Measurements from ENCODE around the gene STPG2. TPM values are rescaled to one million over a fixed set of nuclear protein-coding genes. Genes with fewer than 3 reads are reported as not detected.
"Not testable (repeated sequence)": the region's sequence is repeated elsewhere in the genome, so short reads cannot be mapped to it uniquely, and the experiment has no call there.

The STPG2 gene
- total and polyA plus RNA-seq, 7 donors = 0.06 to 0.71 (median 0.33) TPM; not detected in 4

DNA sequence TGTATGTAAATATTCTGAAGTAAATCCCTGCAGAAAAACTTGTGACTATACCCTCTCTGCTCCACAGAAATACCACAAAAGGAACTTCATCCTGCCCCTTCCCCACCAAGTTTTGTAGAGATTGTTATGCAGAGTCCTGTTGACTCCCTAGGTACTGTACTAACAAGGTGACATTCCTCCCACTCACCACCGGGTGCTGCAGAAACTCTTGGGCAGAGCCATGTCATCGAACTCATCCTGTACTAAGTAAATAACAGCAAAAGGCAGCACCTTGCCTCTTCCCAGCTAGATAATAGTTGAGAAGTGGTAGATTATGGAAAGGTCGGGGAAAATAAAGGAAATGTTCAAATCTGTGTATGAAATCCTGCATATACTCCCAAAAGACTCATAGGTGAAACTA, 233.3 kb downstream of the STPG2 start:
- H3K4me3 ChIP-seq = no peak overlapping the region
- H3K36me3 ChIP-seq = no peaks in the 10 kb centered on the region
- TF ChIP-seq POLR2AphosphoS5 (IDR thresholded peaks at IDR 0.05) (no peak), EP300 (IDR thresholded peaks at IDR 0.05) (no peak), POLR2A (IDR thresholded peaks at IDR 0.05) (no peak)
- TF ChIP-seq, protein P1, sequence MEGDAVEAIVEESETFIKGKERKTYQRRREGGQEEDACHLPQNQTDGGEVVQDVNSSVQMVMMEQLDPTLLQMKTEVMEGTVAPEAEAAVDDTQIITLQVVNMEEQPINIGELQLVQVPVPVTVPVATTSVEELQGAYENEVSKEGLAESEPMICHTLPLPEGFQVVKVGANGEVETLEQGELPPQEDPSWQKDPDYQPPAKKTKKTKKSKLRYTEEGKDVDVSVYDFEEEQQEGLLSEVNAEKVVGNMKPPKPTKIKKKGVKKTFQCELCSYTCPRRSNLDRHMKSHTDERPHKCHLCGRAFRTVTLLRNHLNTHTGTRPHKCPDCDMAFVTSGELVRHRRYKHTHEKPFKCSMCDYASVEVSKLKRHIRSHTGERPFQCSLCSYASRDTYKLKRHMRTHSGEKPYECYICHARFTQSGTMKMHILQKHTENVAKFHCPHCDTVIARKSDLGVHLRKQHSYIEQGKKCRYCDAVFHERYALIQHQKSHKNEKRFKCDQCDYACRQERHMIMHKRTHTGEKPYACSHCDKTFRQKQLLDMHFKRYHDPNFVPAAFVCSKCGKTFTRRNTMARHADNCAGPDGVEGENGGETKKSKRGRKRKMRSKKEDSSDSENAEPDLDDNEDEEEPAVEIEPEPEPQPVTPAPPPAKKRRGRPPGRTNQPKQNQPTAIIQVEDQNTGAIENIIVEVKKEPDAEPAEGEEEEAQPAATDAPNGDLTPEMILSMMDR (IDR thresholded peaks at IDR 0.05) = no peak
- H3K9me3 ChIP-seq = no peaks in the 10 kb centered on the region
- no peaks in the 10 kb centered on the region for H3K4me1 ChIP-seq
- no peak overlapping the region for H3K27ac ChIP-seq
- DNase-seq = no peak
- 37 to 55% methylated on average over 3 of the region's 3 CpGs for WGBS, 2 donors
- intact Hi-C loops (cut with DNase I) = no loop called here
- no peaks in the 10 kb centered on the region for H3K27me3 ChIP-seq

DNA sequence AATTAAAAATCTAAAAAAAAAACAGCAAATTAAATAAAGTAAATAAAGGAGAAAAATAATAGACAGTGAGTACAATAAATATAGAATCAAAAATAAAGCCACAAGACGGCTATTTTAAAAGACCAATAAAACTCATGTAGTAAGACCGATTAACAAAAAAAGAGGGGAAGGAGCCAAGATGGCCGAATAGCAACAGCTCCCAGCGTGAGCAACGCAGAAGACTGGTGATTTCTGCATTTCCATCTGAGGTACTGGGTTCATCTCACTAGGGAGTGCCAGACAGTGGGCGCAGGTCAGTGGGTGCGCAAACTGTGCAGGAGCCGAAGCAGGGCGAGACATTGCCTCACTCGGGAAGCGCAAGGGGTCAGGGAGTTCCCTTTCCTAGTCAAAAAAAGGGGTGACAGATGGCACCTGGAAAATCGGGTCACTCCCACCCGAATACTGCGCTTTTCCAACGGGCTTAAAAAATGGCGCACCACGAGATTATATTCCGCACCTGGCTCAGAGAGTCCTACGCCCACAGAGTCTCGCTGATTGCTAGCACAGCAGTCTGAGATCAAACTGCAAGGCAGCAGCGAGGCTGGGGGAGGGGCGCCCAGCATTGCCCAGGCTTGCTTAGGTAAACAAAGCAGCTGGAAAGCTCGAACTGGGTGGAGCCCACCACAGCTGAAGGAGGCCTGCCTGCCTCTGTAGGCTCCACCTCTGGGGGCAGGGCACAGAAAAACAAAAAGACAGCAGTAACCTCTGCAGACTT, 239.7 kb downstream of the STPG2 start:
- intact Hi-C loops (cut with DNase I); H3K9me3 ChIP-seq; H3K4me3 ChIP-seq; H3K27me3 ChIP-seq; DNase-seq; H3K36me3 ChIP-seq; H3K4me1 ChIP-seq; H3K27ac ChIP-seq: not testable (repeated sequence)
- WGBS, 2 donors = 90% methylated on average over 21 to 23 of the region's 23 CpGs

DNA sequence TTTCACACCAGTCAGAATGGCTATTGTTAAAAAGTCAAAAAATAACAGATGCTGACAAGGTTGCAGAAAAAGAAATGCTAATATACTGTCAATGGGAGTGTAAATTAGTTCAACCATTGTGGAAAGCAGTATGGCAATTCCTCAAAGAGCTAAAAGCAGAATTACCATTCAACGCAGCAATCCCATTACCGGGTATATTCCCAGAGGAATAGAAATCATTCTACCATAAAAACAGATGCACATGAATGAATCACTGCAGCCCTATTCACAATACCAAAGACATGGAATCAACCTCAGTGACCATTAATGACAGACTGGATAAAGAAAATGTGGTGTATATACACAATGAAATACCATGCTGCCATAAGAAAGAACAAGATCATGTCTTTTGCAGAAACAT, 243.0 kb downstream of the STPG2 start:
- DNase-seq = no peak
- Histone ChIP-seq H3K4me1 (no peaks in the 10 kb centered on the region), H3K27ac (no peak overlapping the region), H3K27me3 (no peaks in the 10 kb centered on the region), H3K4me3 (no peak overlapping the region), H3K36me3 (no peaks in the 10 kb centered on the region), H3K9me3 (no peaks in the 10 kb centered on the region)
- whole genome bisulfite sequencing, 2 donors = 47 to 92% methylated on average over 2 of the region's 2 CpGs
- no peak for TF ChIP-seq POLR2AphosphoS5 (IDR thresholded peaks at IDR 0.05)
- TF ChIP-seq, protein P1 (IDR thresholded peaks at IDR 0.05) = no peak
- TF ChIP-seq EP300 (IDR thresholded peaks at IDR 0.05) = no peak
- TF ChIP-seq POLR2A (IDR thresholded peaks at IDR 0.05) = no peak
- intact Hi-C loops (cut with DNase I) = no loop called here

DNA sequence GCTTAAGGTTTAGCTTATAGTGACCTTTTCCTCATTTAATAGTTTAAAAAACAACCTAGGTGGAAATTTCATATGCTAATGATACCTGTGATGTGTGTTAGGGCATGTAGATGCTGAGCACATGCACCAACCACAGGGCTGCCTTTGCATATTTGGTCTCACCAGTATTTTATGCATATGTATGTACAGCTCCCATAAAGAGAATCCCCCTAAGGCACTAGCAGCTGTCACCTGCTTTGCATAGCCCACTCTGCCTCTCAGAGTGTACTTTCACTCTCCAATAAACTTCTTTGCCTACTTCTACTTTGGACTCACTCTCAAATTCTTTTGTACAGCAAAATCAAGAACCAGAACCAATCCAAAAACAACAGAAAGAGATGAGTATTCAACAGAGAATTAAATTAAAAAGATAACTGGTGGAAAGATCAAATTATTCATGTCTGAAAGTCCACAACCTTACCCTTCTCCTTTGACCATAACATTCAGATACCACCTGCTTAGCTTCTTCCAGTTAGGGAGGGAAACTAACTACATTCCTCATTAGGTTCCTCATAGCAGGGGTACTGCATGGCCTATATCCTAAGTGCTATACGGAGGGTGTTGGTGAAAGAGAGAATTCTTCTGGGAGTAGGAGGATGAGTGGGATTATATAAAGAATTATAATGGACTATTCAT, 250.5 kb downstream of the STPG2 start:
- TF ChIP-seq EP300 (IDR thresholded peaks at IDR 0.05) (no peak), POLR2A (IDR thresholded peaks at IDR 0.05) (no peak), POLR2AphosphoS5 (IDR thresholded peaks at IDR 0.05) (no peak)
- TF ChIP-seq, protein P1 (IDR thresholded peaks at IDR 0.05) = no peak
- no peak for DNase-seq
- intact Hi-C loops (cut with DNase I) = no loop called here
- Histone ChIP-seq H3K9me3 (peaks cover 0 to 3% (median 0%) of the 10 kb centered on the region in 4 donors), H3K36me3 (no peaks in the 10 kb centered on the region), H3K4me3 (no peak overlapping the region), H3K27ac (no peak overlapping the region), H3K27me3 (no peaks in the 10 kb centered on the region), H3K4me1 (no peaks in the 10 kb centered on the region)
- WGBS, 2 donors = 87 to 88% methylated on average over 1 of the region's 1 CpG

DNA sequence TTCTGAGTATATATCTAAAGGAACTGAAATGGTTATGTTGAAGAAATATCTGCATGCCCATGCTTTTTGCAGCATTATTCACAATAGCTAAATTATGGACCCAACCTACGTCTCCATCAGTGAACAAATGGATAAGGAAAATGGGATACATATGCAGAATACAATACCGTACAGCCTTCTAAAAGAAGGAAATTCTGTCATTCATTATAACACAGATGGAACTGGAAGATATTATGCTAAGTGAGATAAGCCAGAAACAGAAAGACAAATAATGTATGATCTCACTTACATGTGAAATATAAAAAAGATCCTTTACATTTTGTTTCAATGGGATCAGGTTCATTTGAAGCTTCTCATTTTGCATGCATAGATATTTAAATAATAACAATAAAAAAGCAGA, 263.3 kb downstream of the STPG2 start:
- DNase-seq = no peak
- H3K4me1 ChIP-seq = no peaks in the 10 kb centered on the region
- WGBS, 2 donors = 83 to 87% methylated on average over 2 of the region's 2 CpGs
- no peaks in the 10 kb centered on the region for H3K36me3 ChIP-seq
- H3K4me3 ChIP-seq = no peak overlapping the region
- no peaks in the 10 kb centered on the region for H3K9me3 ChIP-seq
- H3K27ac ChIP-seq = no peak overlapping the region
- no peaks in the 10 kb centered on the region for H3K27me3 ChIP-seq
- intact Hi-C loops (cut with DNase I) = no loop called here
- TF ChIP-seq POLR2A (IDR thresholded peaks at IDR 0.05) (no peak), POLR2AphosphoS5 (IDR thresholded peaks at IDR 0.05) (no peak), EP300 (IDR thresholded peaks at IDR 0.05) (no peak)
- TF ChIP-seq, protein P1 (IDR thresholded peaks at IDR 0.05) = no peak
